A673 (cell line): ENCODE measurements around the gene STK17B.

Experiments
- EZH2 ChIP-seq: fragments of 200-600 bp; sonication (generic); IDR thresholded peaks from 2 replicates; pipeline ENCODE4 v1.6.1; 2017; ENCODE audit warnings: borderline replicate concordance, low read depth, mild to moderate bottlenecking, mixed read lengths, antibody characterized with exemption, low read length; ENCODE audit not compliant: poor library complexity, severe bottlenecking
- TF ChIP-seq, protein P1 (sequence below): fragments of 300-800, 200-600 bp; sonication (generic); conservative IDR thresholded peaks from 2 replicates; pipeline ENCODE4 v1.5.1; 2017; ENCODE audit warnings: low read depth, mild to moderate bottlenecking, antibody characterized with exemption, low read length, moderate library complexity, mixed read lengths

DNA sequence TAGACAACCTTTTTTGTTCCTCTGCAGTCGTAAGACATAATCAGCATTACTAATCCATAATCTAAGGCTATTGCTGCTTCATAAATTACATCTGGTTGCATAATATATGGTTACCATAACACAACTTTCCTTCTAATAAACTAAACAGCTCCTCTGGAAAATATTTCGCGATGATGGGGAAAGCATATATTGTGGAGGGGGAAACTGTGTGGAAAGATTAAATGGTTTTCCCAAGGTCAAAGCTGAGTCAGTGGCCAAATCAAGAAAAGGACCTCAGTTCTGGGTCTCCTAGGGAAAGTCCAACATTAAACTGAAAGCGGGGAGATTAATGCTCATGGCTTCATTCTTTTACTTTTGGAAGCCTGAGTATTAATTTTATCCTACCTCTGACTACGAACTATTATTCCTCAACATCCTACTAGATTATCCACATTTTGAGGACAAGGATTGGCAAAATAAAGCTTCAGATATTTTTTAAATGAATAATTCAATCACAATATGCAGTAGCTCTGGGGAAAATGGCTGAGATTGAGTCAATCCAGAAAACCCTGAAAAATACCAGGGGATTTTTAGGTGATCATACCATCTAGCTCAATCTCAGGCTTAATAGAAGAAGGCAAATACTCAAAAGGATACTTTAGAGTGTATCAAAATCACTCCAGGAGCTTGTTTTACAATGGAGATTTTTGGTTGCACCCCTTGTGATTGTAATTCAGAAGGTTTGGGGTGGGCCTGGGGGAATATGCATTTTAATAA is 33.8 kb upstream of the STK17B start:
- TF ChIP-seq, protein P1, sequence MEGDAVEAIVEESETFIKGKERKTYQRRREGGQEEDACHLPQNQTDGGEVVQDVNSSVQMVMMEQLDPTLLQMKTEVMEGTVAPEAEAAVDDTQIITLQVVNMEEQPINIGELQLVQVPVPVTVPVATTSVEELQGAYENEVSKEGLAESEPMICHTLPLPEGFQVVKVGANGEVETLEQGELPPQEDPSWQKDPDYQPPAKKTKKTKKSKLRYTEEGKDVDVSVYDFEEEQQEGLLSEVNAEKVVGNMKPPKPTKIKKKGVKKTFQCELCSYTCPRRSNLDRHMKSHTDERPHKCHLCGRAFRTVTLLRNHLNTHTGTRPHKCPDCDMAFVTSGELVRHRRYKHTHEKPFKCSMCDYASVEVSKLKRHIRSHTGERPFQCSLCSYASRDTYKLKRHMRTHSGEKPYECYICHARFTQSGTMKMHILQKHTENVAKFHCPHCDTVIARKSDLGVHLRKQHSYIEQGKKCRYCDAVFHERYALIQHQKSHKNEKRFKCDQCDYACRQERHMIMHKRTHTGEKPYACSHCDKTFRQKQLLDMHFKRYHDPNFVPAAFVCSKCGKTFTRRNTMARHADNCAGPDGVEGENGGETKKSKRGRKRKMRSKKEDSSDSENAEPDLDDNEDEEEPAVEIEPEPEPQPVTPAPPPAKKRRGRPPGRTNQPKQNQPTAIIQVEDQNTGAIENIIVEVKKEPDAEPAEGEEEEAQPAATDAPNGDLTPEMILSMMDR: no peak
- no peak for TF ChIP-seq EZH2
